PFSK-1 (cell line): ENCODE data around the gene UGT2B28. TPM values are rescaled to one million over a fixed set of nuclear protein-coding genes. Genes with fewer than 3 reads are reported as not detected.
"Not testable (repeated sequence)": the region's sequence is repeated elsewhere in the genome, so short reads cannot be mapped to it uniquely, and the experiment has no call there.

Experiments
- FOXP2 ChIP-seq: optimal IDR thresholded peaks from 2 replicates; pipeline ENCODE3; 2011; ENCODE audit warnings: borderline replicate concordance, control low read depth, inconsistent platforms; ENCODE audit not compliant: insufficient read depth; ENCODE audit errors: extremely low read length, extremely low read depth
- POLR2AphosphoS5 ChIP-seq: IDR thresholded peaks from 2 replicates; pipeline ENCODE4 v1.6.1; 2012; ENCODE audit warnings: low read depth, mild to moderate bottlenecking, control low read depth, low read length, moderate library complexity
- SIN3A ChIP-seq: IDR thresholded peaks from 2 replicates; pipeline ENCODE4 v1.6.1; 2012; ENCODE audit warnings: mild to moderate bottlenecking, low read length, moderate library complexity, borderline replicate concordance; ENCODE audit not compliant: insufficient read depth
- TAF1 ChIP-seq: IDR thresholded peaks from 2 replicates; pipeline ENCODE4 v1.6.1; 2012; ENCODE audit warnings: low read length, control low read depth, borderline replicate concordance; ENCODE audit not compliant: insufficient read depth
- polyA plus RNA-seq: library from polyadenylated mRNA; unstranded; fragments of >200 nt; gene quantifications from one replicate; pipeline ENCODE4 v1.2.1, GENCODE V29; 2012; ENCODE audit warnings: low read depth, missing spikeins; ENCODE audit not compliant: insufficient read length
- TF ChIP-seq, protein P1 (sequence below), 2 experiments: IDR thresholded peaks; 2 replicates each; pipeline versions ENCODE4 v1.6.1 to v1.8.0; 2011 to 2012; ENCODE audit warnings: low read depth in 2 of 2, low read length in 2 of 2, control low read depth in 1 of 2, inconsistent platforms in 1 of 2, mild to moderate bottlenecking in 1 of 2, moderate library complexity in 1 of 2; ENCODE audit not compliant: insufficient read depth in 1 of 2

Gene UGT2B28
- polyA plus RNA-seq = not detected

- TF ChIP-seq SIN3A, TAF1: not testable (repeated sequence)
- TF ChIP-seq, protein P1, sequence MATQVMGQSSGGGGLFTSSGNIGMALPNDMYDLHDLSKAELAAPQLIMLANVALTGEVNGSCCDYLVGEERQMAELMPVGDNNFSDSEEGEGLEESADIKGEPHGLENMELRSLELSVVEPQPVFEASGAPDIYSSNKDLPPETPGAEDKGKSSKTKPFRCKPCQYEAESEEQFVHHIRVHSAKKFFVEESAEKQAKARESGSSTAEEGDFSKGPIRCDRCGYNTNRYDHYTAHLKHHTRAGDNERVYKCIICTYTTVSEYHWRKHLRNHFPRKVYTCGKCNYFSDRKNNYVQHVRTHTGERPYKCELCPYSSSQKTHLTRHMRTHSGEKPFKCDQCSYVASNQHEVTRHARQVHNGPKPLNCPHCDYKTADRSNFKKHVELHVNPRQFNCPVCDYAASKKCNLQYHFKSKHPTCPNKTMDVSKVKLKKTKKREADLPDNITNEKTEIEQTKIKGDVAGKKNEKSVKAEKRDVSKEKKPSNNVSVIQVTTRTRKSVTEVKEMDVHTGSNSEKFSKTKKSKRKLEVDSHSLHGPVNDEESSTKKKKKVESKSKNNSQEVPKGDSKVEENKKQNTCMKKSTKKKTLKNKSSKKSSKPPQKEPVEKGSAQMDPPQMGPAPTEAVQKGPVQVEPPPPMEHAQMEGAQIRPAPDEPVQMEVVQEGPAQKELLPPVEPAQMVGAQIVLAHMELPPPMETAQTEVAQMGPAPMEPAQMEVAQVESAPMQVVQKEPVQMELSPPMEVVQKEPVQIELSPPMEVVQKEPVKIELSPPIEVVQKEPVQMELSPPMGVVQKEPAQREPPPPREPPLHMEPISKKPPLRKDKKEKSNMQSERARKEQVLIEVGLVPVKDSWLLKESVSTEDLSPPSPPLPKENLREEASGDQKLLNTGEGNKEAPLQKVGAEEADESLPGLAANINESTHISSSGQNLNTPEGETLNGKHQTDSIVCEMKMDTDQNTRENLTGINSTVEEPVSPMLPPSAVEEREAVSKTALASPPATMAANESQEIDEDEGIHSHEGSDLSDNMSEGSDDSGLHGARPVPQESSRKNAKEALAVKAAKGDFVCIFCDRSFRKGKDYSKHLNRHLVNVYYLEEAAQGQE (IDR thresholded peaks at IDR 0.05; ENCODE audit: insufficient read depth in 1 of 2, low read depth in 2 of 2, low read length in 2 of 2) = not testable (repeated sequence)
These were observed at the start of gene UGT2B28 for GRCh38 chr4:69280081-69280480. Gene UGT2B28, plus strand, starts transcription at chr4:69280475. Its CDS starts 26 bp downstream, at chr4:69280501.

GRCh38 chr4:69239092-69239491 is 41.2 kb upstream of the UGT2B28 start:
- TF ChIP-seq POLR2AphosphoS5 (no peak), TAF1 (no peak), FOXP2 (no peak), SIN3A (no peak)
- TF ChIP-seq, protein P1 (IDR thresholded peaks at IDR 0.05; ENCODE audit: insufficient read depth in 1 of 2, low read depth in 2 of 2, low read length in 2 of 2) = no peak

DNA sequence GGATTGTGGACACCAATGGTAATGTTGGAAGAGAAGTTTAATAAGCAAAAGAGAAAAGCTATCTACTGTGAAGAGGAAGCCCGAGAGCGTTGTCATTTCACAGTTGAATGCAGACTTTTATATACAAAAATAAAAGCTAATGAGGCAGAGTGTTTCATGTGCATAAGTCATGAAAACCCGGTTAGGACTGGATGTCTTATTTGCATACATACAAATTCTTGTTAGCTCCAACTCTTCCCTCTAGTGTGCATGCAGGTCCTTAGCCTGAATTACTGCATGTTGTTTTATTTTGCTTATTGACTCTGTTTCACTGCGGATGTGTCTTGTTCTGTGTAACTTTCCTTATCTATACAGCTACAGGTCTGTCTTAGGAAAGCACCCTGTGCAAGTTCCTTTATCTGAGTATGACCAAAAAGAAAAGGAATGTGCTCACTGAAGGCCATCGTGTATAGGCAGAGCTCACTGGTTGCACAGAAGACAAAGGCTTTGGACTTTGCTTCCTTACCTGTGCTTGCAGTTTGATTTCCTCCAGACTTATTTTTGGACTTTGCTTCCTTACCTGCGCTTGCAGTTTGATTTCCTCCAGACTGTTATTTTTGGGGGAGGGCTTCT is 40.6 kb upstream of the UGT2B28 start:
- TF ChIP-seq FOXP2 = no peak
- no peak for TF ChIP-seq TAF1
- TF ChIP-seq, protein P1 (IDR thresholded peaks at IDR 0.05; ENCODE audit: insufficient read depth in 1 of 2, low read depth in 2 of 2, low read length in 2 of 2) = no peak
- no peak for TF ChIP-seq POLR2AphosphoS5
- no peak for TF ChIP-seq SIN3A

DNA sequence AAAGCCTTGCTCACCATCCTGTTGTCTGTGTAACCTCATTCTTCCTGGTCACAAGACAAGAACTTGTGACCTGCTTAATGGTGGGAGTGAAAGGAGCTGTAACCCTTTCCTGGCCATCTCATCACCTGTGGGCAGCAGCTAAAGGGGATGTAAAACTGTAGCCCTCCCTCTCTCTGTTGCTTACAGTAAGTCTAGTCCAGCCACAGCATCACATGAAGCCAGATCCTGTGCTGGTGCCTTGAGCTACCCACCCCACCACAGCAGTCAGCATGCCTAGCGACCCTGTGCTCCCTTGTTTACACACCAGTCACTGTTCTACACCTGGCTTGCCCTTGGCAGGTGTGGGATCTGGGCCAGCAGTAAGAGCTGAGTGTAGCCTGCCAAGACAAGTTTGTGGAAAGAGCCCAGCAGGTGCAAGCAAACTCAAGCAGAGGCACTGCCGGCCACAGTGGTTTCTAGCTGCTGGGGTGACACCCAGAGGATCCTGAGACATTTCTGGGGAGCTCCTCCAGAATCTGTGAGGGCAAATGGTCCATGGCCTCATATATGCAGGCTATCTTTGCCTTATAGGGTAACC is 41.0 kb downstream of the UGT2B28 start:
- TF ChIP-seq POLR2AphosphoS5 (no peak), TAF1 (no peak), FOXP2 (no peak), SIN3A (no peak)
- TF ChIP-seq, protein P1 (IDR thresholded peaks at IDR 0.05; ENCODE audit: insufficient read depth in 1 of 2, low read depth in 2 of 2, low read length in 2 of 2) = no peak

DNA sequence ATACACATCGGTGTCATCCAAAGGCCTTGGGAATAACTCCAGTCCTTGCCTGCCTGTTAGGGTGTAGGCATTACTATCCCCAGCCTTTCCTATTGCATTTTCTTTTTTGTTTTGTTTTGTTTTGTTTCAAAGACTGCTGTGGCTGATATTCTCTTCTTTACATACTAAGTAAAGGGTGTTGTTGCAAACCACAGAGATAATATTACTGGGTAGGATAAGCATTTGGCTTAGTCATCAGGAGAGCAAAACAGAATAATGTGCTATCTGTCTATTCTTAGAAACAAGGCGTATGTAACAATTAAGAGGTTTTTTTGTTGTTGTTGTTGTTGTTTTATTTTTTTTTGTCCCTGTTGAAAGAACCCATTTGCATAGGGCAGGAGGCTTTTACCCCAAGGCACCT is 41.8 kb downstream of the UGT2B28 start:
- TF ChIP-seq FOXP2 = no peak
- TF ChIP-seq POLR2AphosphoS5 = no peak
- TF ChIP-seq SIN3A = no peak
- TF ChIP-seq TAF1 = no peak
- TF ChIP-seq, protein P1 (IDR thresholded peaks at IDR 0.05; ENCODE audit: insufficient read depth in 1 of 2, low read depth in 2 of 2, low read length in 2 of 2) = no peak
